ENCODE measurements around the gene HFM1. TPM values are rescaled to one million over a fixed set of nuclear protein-coding genes. Genes with fewer than 3 reads are reported as not detected.

HFM1 gene
- total RNA-seq, 1 experiment from 2014 or later = 2.4 TPM

DNA sequence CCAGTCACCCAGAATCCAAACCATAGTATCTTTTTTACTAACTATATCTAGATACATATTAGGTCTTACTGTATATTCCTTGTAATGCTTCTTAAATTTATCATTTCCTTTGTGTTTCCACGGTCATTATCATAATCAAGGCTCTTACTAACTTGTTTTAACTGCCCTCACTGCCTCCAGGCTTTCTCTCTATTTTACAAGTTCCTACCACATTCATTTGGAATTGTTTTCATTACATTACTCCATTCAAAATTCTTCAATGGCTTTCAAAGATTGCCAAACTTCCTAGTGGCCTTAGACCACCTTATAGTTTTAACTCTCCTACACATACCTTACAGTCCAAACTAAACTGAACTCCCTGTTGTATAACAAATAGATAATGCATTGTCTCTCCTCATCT is 6.3 kb downstream of the HFM1 start:
- no peak for TF ChIP-seq CTCF (conservative IDR thresholded peaks at IDR 0.05)
- Histone ChIP-seq H2BK12ac (ENCODE audit: insufficient read length, low read depth, low read length) (no peak overlapping the region), H3K4me1 (ENCODE audit: insufficient read depth, low read length) (no peaks in the 10 kb centered on the region; the same call in 1 of the 2 replicates), H2AFZ (ENCODE audit: low read length) (no peak overlapping the region), H3K27ac (ENCODE audit: insufficient read length, low read depth, low read length) (no peak overlapping the region), H3K56ac (ENCODE audit: insufficient read length, low read depth, low read length) (no peak overlapping the region), H3K23ac (ENCODE audit: insufficient read length, low read depth, low read length) (no peak overlapping the region), H3K9ac (ENCODE audit: extremely low read depth, insufficient read length, low read length) (no peak overlapping the region), H3K4me2 (ENCODE audit: insufficient read depth, insufficient read length, low read length) (no peak overlapping the region), H3K14ac (ENCODE audit: insufficient read depth, low read length) (no peak overlapping the region), H4K91ac (ENCODE audit: insufficient read length, low read depth, low read length) (no peak overlapping the region), H3K9me3 (ENCODE audit: control insufficient read depth, low read depth, low read length) (no peaks in the 10 kb centered on the region), H3K4ac (ENCODE audit: low read depth, low read length) (no peak overlapping the region), H3K79me1 (ENCODE audit: insufficient read depth, low read depth, low read length, poor library complexity, severe bottlenecking) (no peaks in the 10 kb centered on the region), H3K23me2 (ENCODE audit: insufficient read length, low read depth, low read length, poor library complexity, severe bottlenecking) (no peaks in the 10 kb centered on the region), H2BK20ac (ENCODE audit: low read depth, low read length, poor library complexity, severe bottlenecking) (no peak overlapping the region), H2BK120ac (ENCODE audit: low read depth, low read length, poor library complexity, severe bottlenecking) (no peak overlapping the region), H4K8ac (replicated peaks; ENCODE audit: insufficient read length, low read depth, low read length) (no peak overlapping the region), H2BK5ac (ENCODE audit: insufficient read length, low read length) (no peak overlapping the region), H3T11ph (ENCODE audit: low read length) (no peak overlapping the region), H4K20me1 (ENCODE audit: control insufficient read depth, insufficient read depth, insufficient read length) (no peaks in the 10 kb centered on the region), H2BK15ac (ENCODE audit: low read depth, low read length) (no peak overlapping the region), H4K5ac (ENCODE audit: insufficient read length, low read depth, low read length) (no peak overlapping the region), H3K79me2 (ENCODE audit: insufficient read depth, low read length) (no peaks in the 10 kb centered on the region), H3K18ac (ENCODE audit: insufficient read length, low read depth, low read length) (no peak overlapping the region), H2AK5ac (ENCODE audit: insufficient read length, low read length) (no peak overlapping the region), H3K27me3 (ENCODE audit: insufficient read depth, low read length) (no peaks in the 10 kb centered on the region)
- Mint-ChIP-seq H3K9me3 (no peaks in the 10 kb centered on the region), H3K36me3 (ENCODE audit: insufficient read depth in 1 of 3, low read depth in 3 of 3) (no peaks in the 10 kb centered on the region), H3K4me1 (peaks cover 0 to 7% of the 10 kb centered on the region in 2 experiments; a peak in 1 of 4 replicates), H3K27ac (peak overlapping the region in 1 of 3 experiments; percentile 56; a peak in 1 of 7 replicates), H3K27me3 (ENCODE audit: low read depth) (no peaks in the 10 kb centered on the region), H3K4me3 (no peak overlapping the region)
- WGBS (ENCODE audit: extremely low coverage, insufficient read length, low lambda C conversion rate) = no CpG with 5 or more reads among the region's 1 CpG
- no peak for DNase-seq

All from H9 (cell line).